Measurements from ENCODE around the gene EXO5. TPM values are rescaled to one million over a fixed set of nuclear protein-coding genes. Genes with fewer than 3 reads are reported as not detected.

EXO5 gene
- total RNA-seq, 1 donor from 2014 or later: 16.4 TPM

- Mint-ChIP-seq H3K27me3 (no peaks in the 10 kb centered on the region), H3K9me3 (ENCODE audit: low read depth) (peaks cover 32% of the 10 kb centered on the region), H3K36me3 (ENCODE audit: insufficient read depth) (peaks cover 53% of the 10 kb centered on the region), H3K27ac (peak overlapping the region; percentile 90), H3K4me1 (ENCODE audit: low read depth) (peaks cover 8% of the 10 kb centered on the region), H3K4me3 (ENCODE audit: low read depth) (peak overlapping the region; percentile 87)
- TF ChIP-seq, protein P1, sequence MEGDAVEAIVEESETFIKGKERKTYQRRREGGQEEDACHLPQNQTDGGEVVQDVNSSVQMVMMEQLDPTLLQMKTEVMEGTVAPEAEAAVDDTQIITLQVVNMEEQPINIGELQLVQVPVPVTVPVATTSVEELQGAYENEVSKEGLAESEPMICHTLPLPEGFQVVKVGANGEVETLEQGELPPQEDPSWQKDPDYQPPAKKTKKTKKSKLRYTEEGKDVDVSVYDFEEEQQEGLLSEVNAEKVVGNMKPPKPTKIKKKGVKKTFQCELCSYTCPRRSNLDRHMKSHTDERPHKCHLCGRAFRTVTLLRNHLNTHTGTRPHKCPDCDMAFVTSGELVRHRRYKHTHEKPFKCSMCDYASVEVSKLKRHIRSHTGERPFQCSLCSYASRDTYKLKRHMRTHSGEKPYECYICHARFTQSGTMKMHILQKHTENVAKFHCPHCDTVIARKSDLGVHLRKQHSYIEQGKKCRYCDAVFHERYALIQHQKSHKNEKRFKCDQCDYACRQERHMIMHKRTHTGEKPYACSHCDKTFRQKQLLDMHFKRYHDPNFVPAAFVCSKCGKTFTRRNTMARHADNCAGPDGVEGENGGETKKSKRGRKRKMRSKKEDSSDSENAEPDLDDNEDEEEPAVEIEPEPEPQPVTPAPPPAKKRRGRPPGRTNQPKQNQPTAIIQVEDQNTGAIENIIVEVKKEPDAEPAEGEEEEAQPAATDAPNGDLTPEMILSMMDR (IDR thresholded peaks at IDR 0.05; ENCODE audit: unreplicated experiment): no peak
- DNase-seq (ENCODE audit: low spot score, unreplicated experiment): no peak
Measured at GRCh38 chr1:40507973-40508372, 594 bp upstream of the EXO5 start.

GRCh38 chr1:40519517-40519916 is 10.9 kb downstream of the EXO5 start:
- H3K4me3 Mint-ChIP-seq (ENCODE audit: low read depth): no peak overlapping the region
- no peak overlapping the region for H3K27ac Mint-ChIP-seq
- no peaks in the 10 kb centered on the region for H3K27me3 Mint-ChIP-seq
- peaks cover 59% of the 10 kb centered on the region for H3K9me3 Mint-ChIP-seq (ENCODE audit: low read depth)
- peaks cover 45% of the 10 kb centered on the region for H3K36me3 Mint-ChIP-seq (ENCODE audit: insufficient read depth)
- H3K4me1 Mint-ChIP-seq (ENCODE audit: low read depth): no peaks in the 10 kb centered on the region
- DNase-seq (ENCODE audit: low spot score, unreplicated experiment): no peak
- TF ChIP-seq, protein P1 (IDR thresholded peaks at IDR 0.05; ENCODE audit: unreplicated experiment): no peak

- H3K4me3 Mint-ChIP-seq (ENCODE audit: low read depth): peak overlapping the region; percentile 91
- H3K4me1 Mint-ChIP-seq (ENCODE audit: low read depth): peaks cover 19% of the 10 kb centered on the region
- peaks cover 3% of the 10 kb centered on the region for H3K27me3 Mint-ChIP-seq
- H3K9me3 Mint-ChIP-seq (ENCODE audit: low read depth): peaks cover 12% of the 10 kb centered on the region
- no peak for DNase-seq (ENCODE audit: low spot score, unreplicated experiment)
- H3K27ac Mint-ChIP-seq: peak overlapping the region; percentile 96
- TF ChIP-seq, protein P1 (IDR thresholded peaks at IDR 0.05; ENCODE audit: unreplicated experiment): no peak
- H3K36me3 Mint-ChIP-seq (ENCODE audit: insufficient read depth): peaks cover 3% of the 10 kb centered on the region
Measured at GRCh38 chr1:40530735-40531380, 22.3 kb downstream of the EXO5 start.

GRCh38 chr1:40531381-40532061 is 23.0 kb downstream of the EXO5 start, which contains the start of gene ZNF684:
TSS of gene ZNF684 (plus strand) at chr1:40531637. CDS start at chr1:40533167, 1,530 bp downstream.
- peaks cover 9% of the 10 kb centered on the region for H3K9me3 Mint-ChIP-seq (ENCODE audit: low read depth)
- H3K4me1 Mint-ChIP-seq (ENCODE audit: low read depth): peaks cover 19% of the 10 kb centered on the region
- H3K27ac Mint-ChIP-seq: peak within 1 kb of the TSS; percentile 96
- peaks cover 3% of the 10 kb centered on the region for H3K27me3 Mint-ChIP-seq
- DNase-seq (ENCODE audit: low spot score, unreplicated experiment): peak; percentile 38
- H3K4me3 Mint-ChIP-seq (ENCODE audit: low read depth): peak within 1 kb of the TSS; percentile 91
- TF ChIP-seq, protein P1 (IDR thresholded peaks at IDR 0.05; ENCODE audit: unreplicated experiment): no peak
- H3K36me3 Mint-ChIP-seq (ENCODE audit: insufficient read depth): peaks cover 1% of the 10 kb centered on the region

- Mint-ChIP-seq H3K27me3 (peaks cover 3% of the 10 kb centered on the region), H3K9me3 (ENCODE audit: low read depth) (peaks cover 9% of the 10 kb centered on the region), H3K27ac (peak overlapping the region; percentile 96), H3K4me3 (ENCODE audit: low read depth) (peak overlapping the region; percentile 91), H3K36me3 (ENCODE audit: insufficient read depth) (peaks cover 2% of the 10 kb centered on the region), H3K4me1 (ENCODE audit: low read depth) (peaks cover 19% of the 10 kb centered on the region)
- DNase-seq (ENCODE audit: low spot score, unreplicated experiment): no peak
- TF ChIP-seq, protein P1 (IDR thresholded peaks at IDR 0.05; ENCODE audit: unreplicated experiment): no peak
Measured at GRCh38 chr1:40532062-40532389, 23.5 kb downstream of the EXO5 start.

Measured in progenitor cell of endocrine pancreas (in vitro differentiated cells).